Stimulated activated CD8-positive, alpha-beta memory T cell treated with anti-CD3 and anti-CD28 coated beads, Interleukin-7, amount 100 ng/mL, for 24 hours (primary cell): ENCODE data around the gene REPS2.

Experiments
- DNase-seq: peaks from one replicate; pipeline ENCODE4 v3.0.0-alpha.2; 2020; ENCODE audit warnings: low read depth

The REPS2 gene

GRCh38 chrX:17000751-17001150 is 54.3 kb downstream of the REPS2 start:
- no peak for DNase-seq

DNA sequence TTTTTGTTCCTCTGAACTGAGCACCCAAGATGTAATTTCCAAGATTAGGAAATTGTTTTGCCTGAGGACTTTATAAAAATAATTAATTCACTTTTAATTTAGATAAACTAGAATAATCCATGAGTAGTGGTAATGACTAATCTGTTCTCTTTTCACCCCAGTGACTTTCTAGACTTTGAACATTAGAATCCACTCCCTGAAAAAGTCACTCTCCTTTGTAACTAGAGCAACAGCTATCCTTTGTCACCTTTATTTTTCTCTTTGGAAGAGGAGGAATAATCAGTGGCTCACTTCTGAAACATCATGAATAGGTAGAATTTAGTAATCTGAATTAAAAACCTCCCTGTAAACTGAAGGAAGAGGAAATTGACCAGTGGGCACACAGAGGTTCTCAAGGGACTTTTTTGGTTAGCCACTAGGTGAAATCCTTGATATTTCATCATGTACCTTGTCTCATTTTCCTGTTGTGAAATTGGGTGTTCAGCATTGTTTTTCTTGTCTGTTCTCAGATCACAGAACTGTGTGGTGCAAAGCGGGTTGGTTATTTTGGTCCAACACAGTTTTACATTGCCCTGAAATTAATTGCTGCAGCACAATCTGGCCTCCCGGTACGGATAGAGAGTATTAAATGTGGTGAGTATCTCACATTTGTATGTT is 59.4 kb downstream of the REPS2 start:
- no peak for DNase-seq

DNA sequence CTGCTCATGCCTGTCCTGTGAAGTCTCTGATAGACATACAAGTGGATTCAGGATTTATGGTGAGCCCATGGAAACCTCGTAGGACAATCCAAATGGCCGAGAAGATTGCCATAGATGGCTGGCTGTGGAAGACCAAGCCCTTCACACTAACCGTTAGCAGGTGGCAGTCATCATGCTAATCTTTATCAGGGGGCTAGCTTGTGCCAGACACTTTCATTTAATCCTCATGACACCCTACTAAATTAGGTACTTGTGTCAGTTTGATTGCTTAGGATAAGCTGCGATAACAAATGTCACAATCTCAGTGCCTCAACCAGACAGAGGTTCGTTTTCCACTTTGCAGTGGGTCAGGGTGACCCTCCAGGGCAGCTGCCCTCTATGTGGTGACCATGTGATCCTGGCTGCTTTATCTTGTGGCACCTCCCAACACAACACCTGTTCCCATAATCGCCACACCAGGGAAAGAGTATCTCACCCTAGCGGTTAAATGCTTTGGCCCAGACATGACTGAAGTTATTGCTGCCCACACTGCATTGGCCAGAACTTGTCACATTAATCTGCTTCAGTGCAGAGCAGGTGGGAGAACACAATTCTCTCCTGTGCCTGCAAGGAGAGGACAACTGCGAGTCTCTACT is 60.8 kb downstream of the REPS2 start:
- no peak for DNase-seq

DNA sequence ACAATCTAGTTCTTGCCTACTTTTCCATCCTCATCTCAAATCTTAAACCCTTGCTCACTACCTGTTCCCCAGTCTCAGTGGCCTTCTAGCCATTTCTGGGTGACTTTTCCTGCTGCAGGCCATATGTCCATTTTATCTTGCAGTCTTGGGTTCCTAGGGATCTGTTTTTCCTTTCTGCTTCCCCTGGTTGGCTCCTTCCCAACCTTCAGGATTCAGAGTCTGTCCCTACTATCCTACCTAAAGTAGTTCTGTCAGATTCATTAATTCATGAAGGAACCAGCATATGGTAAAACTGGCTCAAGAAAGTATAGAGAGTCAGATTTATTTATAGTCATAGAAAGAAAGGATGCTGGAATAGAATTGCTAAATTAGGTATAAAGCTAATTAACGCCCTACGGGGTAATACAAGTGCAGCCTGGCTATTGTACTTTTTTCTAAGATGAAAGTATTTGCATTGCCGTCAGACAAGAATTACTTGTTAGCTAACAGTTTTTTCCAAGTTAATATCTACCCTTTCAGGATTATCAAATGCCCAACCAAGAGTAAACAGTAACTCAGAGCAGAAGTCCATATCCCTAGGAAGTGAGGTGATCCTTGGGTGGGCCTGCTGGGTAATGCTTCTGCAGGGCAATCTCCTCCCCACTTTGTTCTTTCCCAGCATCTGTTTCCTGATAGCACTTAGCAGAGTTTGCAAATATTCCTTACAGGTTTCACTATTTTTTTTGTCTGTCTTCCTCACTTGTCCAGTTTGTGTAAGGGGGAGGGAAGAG is 63.6 kb downstream of the REPS2 start:
- DNase-seq, result no peak

DNA sequence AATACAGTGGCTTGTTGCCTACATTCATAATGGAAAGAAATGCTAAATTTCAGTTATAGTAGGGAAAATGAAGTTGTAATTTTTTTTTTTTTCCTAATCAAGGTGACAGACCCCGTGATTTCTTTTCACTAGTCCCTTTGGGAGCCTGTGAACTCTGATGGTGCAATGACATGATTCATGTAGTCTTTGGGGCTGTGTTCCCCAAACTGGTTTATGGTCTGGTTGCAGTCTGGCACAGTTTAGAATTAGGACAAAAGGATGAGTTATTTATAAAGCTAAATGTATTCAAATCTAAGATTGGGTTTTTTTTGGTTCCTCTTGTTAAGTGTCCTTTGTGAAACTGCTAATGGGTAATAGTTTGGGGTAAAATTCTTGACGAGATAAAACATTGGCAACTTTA is 66.0 kb downstream of the REPS2 start:
- no peak for DNase-seq

DNA sequence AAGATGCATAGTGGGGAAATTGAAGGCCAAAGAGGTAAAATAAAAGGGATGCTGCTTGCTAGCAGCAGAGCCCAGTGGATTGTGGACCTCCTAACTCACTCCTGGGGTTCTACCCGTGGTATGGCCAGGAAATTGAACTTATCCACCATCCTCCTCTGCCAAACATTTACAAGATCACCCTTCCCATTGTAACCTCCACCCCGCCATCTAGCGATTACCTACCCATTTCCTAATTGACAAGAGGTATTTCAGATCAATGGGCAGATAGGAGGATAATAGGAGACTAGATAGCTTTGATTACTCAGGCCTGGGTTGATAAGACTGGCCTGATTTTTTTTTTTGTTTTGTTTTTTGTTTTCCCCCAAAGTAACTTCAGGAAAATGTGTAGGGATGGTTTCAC is 67.8 kb downstream of the REPS2 start:
- DNase-seq, result no peak

GRCh38 chrX:17017134-17017533 is 70.7 kb downstream of the REPS2 start:
- no peak for DNase-seq

- DNase-seq, result no peak
Observed at GRCh38 chrX:17020356-17020755, 73.9 kb downstream of the REPS2 start.

- no peak for DNase-seq
Observed at GRCh38 chrX:17020851-17021821, 74.7 kb downstream of the REPS2 start.

GRCh38 chrX:17021851-17022604 is 75.6 kb downstream of the REPS2 start:
- no peak for DNase-seq

DNA sequence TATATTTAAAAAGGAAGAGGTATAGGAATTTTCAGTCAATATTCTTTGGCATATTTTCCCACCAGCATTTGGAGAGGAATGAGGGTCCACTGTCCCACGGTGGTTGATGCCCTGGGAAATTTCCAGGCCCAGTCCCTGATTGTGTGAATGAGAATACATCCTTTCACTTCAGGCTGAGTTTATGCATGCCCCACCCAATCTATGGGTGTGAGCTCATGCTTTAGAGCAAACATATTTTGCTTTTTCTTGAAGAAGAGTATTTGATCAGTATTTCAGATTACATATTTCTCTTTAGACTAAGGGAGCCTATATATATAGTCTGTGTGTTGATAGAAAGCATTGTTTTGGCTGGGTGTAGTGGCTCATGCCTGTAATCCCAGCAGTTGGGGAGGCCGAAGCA is 77.2 kb downstream of the REPS2 start:
- DNase-seq, result no peak

DNA sequence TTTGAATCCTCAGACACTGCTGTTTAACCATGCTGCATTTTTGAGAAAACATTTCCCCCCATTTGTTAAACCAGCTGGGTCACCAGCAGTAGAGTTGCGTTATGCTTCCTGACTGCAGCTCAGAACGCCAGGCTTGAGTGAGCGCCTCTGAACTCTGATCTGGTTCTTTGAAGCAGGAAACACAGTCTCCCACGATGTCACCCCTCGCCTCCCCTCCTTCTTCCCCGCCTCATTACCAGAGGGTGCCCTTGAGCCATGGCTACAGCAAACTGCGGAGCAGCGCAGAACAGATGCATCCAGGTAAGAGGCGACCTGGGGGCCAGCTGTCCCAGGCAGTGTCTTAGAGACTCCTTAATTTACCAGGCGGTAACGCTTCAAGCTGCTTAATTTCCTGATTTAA is 78.4 kb downstream of the REPS2 start:
- DNase-seq, result no peak

GRCh38 chrX:17025621-17026302 is 79.3 kb downstream of the REPS2 start:
- DNase-seq, result no peak

- no peak for DNase-seq
Observed at GRCh38 chrX:17027931-17028330, 81.5 kb downstream of the REPS2 start.

- DNase-seq, result no peak
Observed at GRCh38 chrX:17028356-17028755, 81.9 kb downstream of the REPS2 start.

- no peak for DNase-seq
Observed at GRCh38 chrX:17030092-17030491, 83.6 kb downstream of the REPS2 start.

DNA sequence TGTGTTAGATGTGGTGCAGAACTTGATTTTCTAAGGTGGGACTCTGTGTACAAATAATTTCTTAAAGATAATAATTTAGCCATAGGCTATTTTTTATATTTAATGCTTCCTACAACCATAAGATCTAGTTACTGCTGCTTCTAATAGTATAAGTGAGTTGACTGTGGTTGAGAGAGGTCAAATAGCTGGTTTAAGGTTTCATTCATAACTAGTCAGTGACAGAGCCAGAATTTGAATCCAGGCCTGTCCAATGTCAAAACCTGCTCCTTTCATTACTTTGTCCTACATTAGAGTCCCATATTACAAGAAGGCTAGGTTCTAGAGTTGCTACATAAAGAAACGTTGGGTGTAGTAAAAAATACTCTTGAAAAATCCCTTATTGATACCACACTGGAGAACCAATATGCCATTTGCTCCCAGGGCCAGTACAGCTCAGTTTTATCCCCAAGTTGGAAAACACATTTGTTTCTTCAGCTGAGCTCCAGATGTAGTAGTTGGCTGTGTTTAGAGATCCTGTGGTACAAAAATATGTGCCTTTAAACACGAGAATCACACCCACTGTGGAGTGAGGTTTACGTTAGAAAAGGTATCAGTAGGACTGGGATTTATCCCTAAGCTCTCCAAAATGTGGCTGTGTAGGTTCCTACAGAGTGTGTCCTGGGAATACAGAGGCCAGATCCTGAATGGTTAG is 84.3 kb downstream of the REPS2 start:
- DNase-seq, result no peak

DNA sequence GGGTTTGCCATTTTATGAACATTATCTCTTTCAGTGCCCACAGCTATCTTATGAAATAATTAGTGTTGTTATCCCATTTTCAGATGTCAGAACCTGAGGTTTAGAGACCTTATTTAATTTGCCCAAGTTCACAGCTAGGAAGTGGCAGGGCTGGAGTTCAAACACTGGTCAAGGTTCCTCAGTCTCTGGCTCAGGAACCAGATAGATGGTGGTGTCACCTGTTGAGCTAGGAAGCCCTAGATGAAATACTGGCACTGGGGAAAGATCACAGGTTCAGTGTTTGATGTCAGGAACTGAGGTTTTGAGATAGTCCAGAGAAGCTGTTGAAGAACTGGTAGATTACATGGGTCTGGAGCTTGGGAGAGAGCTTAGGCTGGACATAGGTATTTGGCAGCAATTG is 85.4 kb downstream of the REPS2 start:
- DNase-seq, result no peak

- DNase-seq, result no peak
Observed at GRCh38 chrX:17032351-17032750, 85.9 kb downstream of the REPS2 start.

DNA sequence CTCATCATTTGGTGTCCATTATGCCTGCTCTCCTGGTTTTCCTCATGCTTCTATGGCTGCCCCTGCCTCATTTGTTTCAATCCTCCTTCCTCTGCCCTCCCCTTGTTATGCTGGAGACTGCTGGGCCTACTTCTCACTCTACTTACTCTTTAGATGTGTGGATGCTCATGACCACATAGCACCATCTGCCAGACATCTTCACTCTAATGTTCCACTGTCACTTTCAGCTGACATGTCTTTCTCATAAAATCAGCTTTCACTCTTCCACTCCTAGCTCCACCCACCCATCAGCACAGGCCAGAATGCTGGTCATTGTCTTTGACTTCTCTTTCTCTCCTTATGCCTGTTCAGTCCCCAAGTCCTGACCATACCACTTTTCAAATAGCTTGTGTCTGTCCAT is 86.8 kb downstream of the REPS2 start:
- DNase-seq, result no peak
